Transverse colon (tissue), 4 donors: Measurements from ENCODE around the gene SEPTIN2. TPM values are rescaled to one million over a fixed set of nuclear protein-coding genes. Genes with fewer than 3 reads are reported as not detected.
"Not testable (repeated sequence)": the region's sequence is repeated elsewhere in the genome, so short reads cannot be mapped to it uniquely, and the experiment has no call there.

Experiments
- DNase-seq: peaks from one replicate; pipeline ENCODE4 v3.0.0-alpha.2; 2019
- H3K27ac ChIP-seq, 4 donors: fragments of 200-600 bp; sonication (generic); 2 replicates each; pipeline ENCODE4 v1.5.1; 2016 to 2018; ENCODE audit warnings: inconsistent platforms in 4 of 4
- H3K27me3 ChIP-seq: fragments of 200-600 bp; sonication (generic); 2 replicates; pipeline ENCODE4 v1.5.1; 2017; ENCODE audit warnings: inconsistent platforms
- H3K36me3 ChIP-seq, 4 donors: fragments of 200-600 bp; sonication (generic); 2 replicates each; pipeline ENCODE4 v1.5.1; 2017 to 2019; ENCODE audit warnings: inconsistent platforms in 4 of 4
- H3K4me1 ChIP-seq, 4 donors: fragments of 200-600 bp; sonication (generic); 2 replicates each; pipeline ENCODE4 v1.5.1; 2017 to 2020; ENCODE audit warnings: inconsistent platforms in 4 of 4
- H3K4me3 ChIP-seq, 4 donors: fragments of 200-600 bp; sonication (generic); 1 replicate in 1 of 4; 2 replicates in 3 of 4; pipeline versions ENCODE4 v1.5.1 to v1.6.1; 2017 to 2019; ENCODE audit warnings: inconsistent platforms in 4 of 4
- H3K9me3 ChIP-seq, 2 donors: fragments of 200-600 bp; sonication (generic); 2 replicates each; pipeline ENCODE4 v1.5.1; 2017 to 2019; ENCODE audit warnings: inconsistent platforms in 2 of 2
- CTCF ChIP-seq, 5 experiments: fragments of 200-600 bp in 3 of 5; fragments of 450-650 bp in 2 of 5; sonication (generic) in 3 of 5; IDR thresholded peaks; 1 replicate in 2 of 5; 2 replicates in 3 of 5; pipeline ENCODE4 v1.5.1; 2016 to 2017; ENCODE audit warnings: antibody characterized with exemption in 5 of 5, inconsistent platforms in 3 of 5, mild to moderate bottlenecking in 2 of 5, moderate library complexity in 1 of 5
- EP300 ChIP-seq: sonication (generic); formaldehyde crosslinking; IDR thresholded peaks from one replicate; pipeline ENCODE4 v1.6.1; 2017; ENCODE audit warnings: antibody characterized with exemption, low read depth
- POLR2A ChIP-seq: fragments of 450-650 bp; IDR thresholded peaks from one replicate; pipeline ENCODE4 v1.6.1; 2016; ENCODE audit warnings: antibody characterized with exemption, mild to moderate bottlenecking, moderate library complexity
- POLR2AphosphoS5 ChIP-seq, 3 donors: sonication (generic); formaldehyde crosslinking; IDR thresholded peaks; one replicate each; pipeline ENCODE4 v1.6.1; 2016; ENCODE audit warnings: antibody characterized with exemption in 3 of 3
- WGBS, 2 donors: methylation state at CpG; one replicate each; pipeline ENCODE4 v1.1.5; 2018; ENCODE audit warnings: low coverage in 1 of 2; 5-methylcytosine and 5-hydroxymethylcytosine counted together
- in situ Hi-C, 4 donors: fragments of 200-750 bp; cut with MboI; loops; one replicate each; pipeline versions ENCODE4 v1.15.0 to v1.15.1; 2017; ENCODE audit warnings: low sequenced_read_pairs in 3 of 4, low pct_ligation_motif_present in 1 of 4, low pct_unique_long_range_greater_than_20kb in 1 of 4
- intact Hi-C: fragments of 100-400 bp; cut with DNase I; formaldehyde crosslinking; loops from one replicate; pipeline ENCODE4 v1.15.1; 2023; ENCODE audit warnings: low total_unique reads
- total RNA-seq, 4 donors: library from RNA; depleted of rRNA; stranded (reverse); fragments of >200 nt; gene quantifications; one replicate each; pipeline ENCODE4 v1.1.0, GENCODE V29; 2016

Gene SEPTIN2
- total RNA-seq, 4 donors from 2014 or later, result 116 to 264 (median 180) TPM

DNA sequence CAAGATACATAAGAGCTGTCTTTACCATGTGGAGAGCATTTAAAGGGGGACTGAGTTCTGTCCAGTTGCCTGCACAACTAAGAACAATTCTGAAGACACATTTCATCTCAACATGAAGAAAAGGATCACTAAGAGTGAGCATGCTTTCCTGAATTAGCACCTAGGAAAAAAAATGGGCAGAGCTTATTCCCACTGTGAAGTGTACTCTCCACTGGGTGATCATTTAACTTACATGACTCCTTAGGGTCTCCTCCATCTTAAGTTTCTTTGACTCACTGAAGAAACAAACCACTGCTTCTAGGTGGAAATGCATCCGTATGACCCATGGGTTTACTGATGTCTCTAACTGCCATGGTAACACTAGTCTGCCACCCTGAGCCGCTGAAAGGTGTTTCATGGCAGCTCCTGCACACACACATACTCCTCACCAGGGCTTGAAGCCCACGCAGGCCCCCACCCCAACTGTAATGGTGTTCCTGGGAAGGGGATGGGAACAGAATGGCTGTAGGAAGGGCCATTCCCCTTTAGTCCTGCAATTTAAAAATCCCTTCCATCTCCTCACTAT, 27.3 kb upstream of the SEPTIN2 start:
- Histone ChIP-seq H3K27me3 (no peaks in the 10 kb centered on the region), H3K36me3 (peaks cover 0 to 3% (median 0%) of the 10 kb centered on the region in 4 donors), H3K4me1 (peaks cover 0 to 19% (median 0%) of the 10 kb centered on the region in 4 donors), H3K9me3 (no peaks in the 10 kb centered on the region), H3K27ac (no peak overlapping the region), H3K4me3 (no peak overlapping the region)
- TF ChIP-seq POLR2A (no peak), EP300 (no peak), CTCF (IDR thresholded peaks at IDR 0.05) (no peak), POLR2AphosphoS5 (IDR thresholded peaks at IDR 0.05) (no peak)
- intact Hi-C loops (no loop called here), in situ Hi-C loops (no loop called here)
- 89% methylated on average over 3 of the region's 3 CpGs; no CpG with 5 or more reads in 1 of the 2 donors for WGBS, 2 donors
- no peak for DNase-seq

- WGBS, 2 donors, result 76 to 94% methylated on average over 4 of the region's 4 CpGs
Observed at GRCh38 chr2:241289053-241289452, 26.7 kb upstream of the SEPTIN2 start.

DNA sequence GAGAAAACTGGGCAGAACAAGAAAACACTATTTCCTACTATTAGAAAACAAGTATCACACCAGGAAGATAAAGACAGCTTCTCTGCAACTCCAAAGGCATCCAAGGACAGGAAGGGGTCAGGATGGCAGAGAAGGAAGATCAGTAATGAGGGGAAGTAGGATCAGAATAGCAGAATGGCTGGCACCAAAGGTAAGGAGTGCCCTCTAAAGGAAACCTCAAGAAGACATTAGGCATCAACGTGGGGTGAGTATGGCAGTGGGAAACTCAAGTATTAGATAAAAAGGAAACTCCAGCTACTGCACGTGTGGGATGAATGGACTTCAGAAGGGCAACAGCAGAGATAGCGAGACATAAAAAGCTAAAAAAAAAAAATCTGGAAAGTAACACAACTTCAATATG, 26.1 kb upstream of the SEPTIN2 start:
- WGBS, 2 donors, result 76 to 100% methylated on average over 1 to 3 of the region's 3 CpGs
- peaks cover 0 to 3% (median 0%) of the 10 kb centered on the region in 4 donors for H3K36me3 ChIP-seq
- no peak overlapping the region for H3K27ac ChIP-seq
- H3K27me3 ChIP-seq, result no peaks in the 10 kb centered on the region
- in situ Hi-C loops (no loop called here), intact Hi-C loops (no loop called here)
- no peaks in the 10 kb centered on the region for H3K9me3 ChIP-seq
- no peak for TF ChIP-seq EP300
- TF ChIP-seq CTCF (IDR thresholded peaks at IDR 0.05), result no peak
- TF ChIP-seq POLR2A, result no peak
- TF ChIP-seq POLR2AphosphoS5 (IDR thresholded peaks at IDR 0.05), result no peak
- no peak overlapping the region for H3K4me3 ChIP-seq
- DNase-seq, result no peak
- peaks cover 0 to 19% (median 0%) of the 10 kb centered on the region in 4 donors for H3K4me1 ChIP-seq

More at GRCh38 chr2:241289053-241289452, 26.7 kb upstream of the SEPTIN2 start:
- Histone ChIP-seq H3K4me3 (no peak overlapping the region), H3K27ac (no peak overlapping the region), H3K9me3 (no peaks in the 10 kb centered on the region), H3K27me3 (no peaks in the 10 kb centered on the region), H3K36me3 (peaks cover 0 to 3% (median 0%) of the 10 kb centered on the region in 4 donors), H3K4me1 (peaks cover 0 to 19% (median 0%) of the 10 kb centered on the region in 4 donors)
- TF ChIP-seq EP300 (no peak), CTCF (IDR thresholded peaks at IDR 0.05) (no peak), POLR2A (no peak), POLR2AphosphoS5 (IDR thresholded peaks at IDR 0.05) (no peak)
- intact Hi-C loops, result no loop called here
- in situ Hi-C loops, result no loop called here
- no peak for DNase-seq

DNA sequence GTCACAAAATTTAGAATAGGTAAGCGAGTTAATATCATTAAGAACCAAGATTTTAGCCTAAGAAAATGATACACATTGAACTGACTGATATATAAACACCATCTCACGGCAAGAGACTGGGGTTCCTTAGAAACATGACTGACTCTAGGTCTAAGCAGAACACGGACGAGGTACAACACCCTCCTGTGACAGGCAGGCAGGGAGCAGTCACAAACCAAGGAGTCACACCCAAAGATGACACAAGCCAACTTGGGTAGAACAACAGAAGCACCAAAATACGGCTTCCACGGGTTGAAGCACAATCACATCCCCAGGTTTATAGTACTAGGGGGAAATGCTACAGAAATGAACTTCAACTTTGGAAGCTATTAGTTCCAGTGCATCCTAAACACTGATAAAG, 24.6 kb upstream of the SEPTIN2 start:
- Histone ChIP-seq H3K4me3 (no peak overlapping the region), H3K27me3 (no peaks in the 10 kb centered on the region), H3K4me1 (peaks cover 0 to 13% (median 0%) of the 10 kb centered on the region in 4 donors), H3K27ac (no peak overlapping the region), H3K36me3 (peaks cover 0 to 3% (median 0%) of the 10 kb centered on the region in 4 donors), H3K9me3 (no peaks in the 10 kb centered on the region)
- DNase-seq, result no peak
- intact Hi-C loops (no loop called here), in situ Hi-C loops (no loop called here)
- WGBS, 2 donors, result 70 to 82% methylated on average over 2 to 6 of the region's 6 CpGs
- TF ChIP-seq POLR2AphosphoS5 (IDR thresholded peaks at IDR 0.05) (no peak), POLR2A (no peak)

GRCh38 chr2:241291977-241292376, 23.7 kb upstream of the SEPTIN2 start:
- in situ Hi-C loops (no loop called here), intact Hi-C loops (no loop called here)
- H3K36me3 ChIP-seq, result peaks cover 0 to 3% (median 0%) of the 10 kb centered on the region in 4 donors
- no peaks in the 10 kb centered on the region for H3K27me3 ChIP-seq
- peaks cover 0 to 13% (median 0%) of the 10 kb centered on the region in 4 donors for H3K4me1 ChIP-seq
- TF ChIP-seq CTCF (IDR thresholded peaks at IDR 0.05), result no peak
- TF ChIP-seq EP300, result no peak
- TF ChIP-seq POLR2A, result no peak
- TF ChIP-seq POLR2AphosphoS5 (IDR thresholded peaks at IDR 0.05), result no peak
- no peak overlapping the region for H3K27ac ChIP-seq
- no peaks in the 10 kb centered on the region for H3K9me3 ChIP-seq
- H3K4me3 ChIP-seq, result no peak overlapping the region
- no peak for DNase-seq
- 77 to 81% methylated on average over 5 to 6 of the region's 6 CpGs for WGBS, 2 donors

DNA sequence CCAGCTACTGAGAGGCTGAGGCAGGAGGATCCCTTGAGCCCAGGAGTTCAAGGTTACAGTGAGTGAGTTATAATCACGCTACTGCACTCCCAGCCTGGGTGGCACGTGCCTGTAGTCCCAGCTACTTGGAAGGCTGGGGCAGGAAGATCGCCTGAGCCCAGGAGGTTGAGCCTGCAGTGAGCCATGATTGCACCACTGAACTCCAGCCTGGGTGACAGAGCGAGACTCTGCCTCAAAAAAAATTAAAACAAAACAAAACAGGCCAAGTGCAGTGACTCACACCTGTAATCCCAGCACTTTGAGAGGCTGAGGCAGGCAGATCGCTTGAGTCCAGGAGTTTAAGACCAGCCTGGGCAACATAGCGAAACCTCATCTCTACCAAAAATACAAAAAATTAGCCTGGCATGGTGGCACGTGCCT, 22.3 kb upstream of the SEPTIN2 start:
- H3K27ac ChIP-seq, H3K27me3 ChIP-seq, intact Hi-C loops, H3K9me3 ChIP-seq, in situ Hi-C loops, H3K36me3 ChIP-seq, H3K4me3 ChIP-seq, DNase-seq: not testable (repeated sequence)
- peaks cover 0 to 13% (median 0%) of the 10 kb centered on the region in 4 donors for H3K4me1 ChIP-seq
- 88 to 90% methylated on average over 5 to 7 of the region's 7 CpGs for WGBS, 2 donors
